OCI-LY7 (cell line): ENCODE measurements around the gene GTF2H1.

Experiments used
- CTCF ChIP-seq: fragments of 200-600 bp; sonication (generic); conservative IDR thresholded peaks from 2 replicates; pipeline ENCODE4 v1.5.1; 2014; ENCODE audit warnings: mild to moderate bottlenecking, antibody characterized with exemption, low read length, moderate library complexity, mixed read lengths
- EZH2phosphoT487 ChIP-seq: fragments of 200-600 bp; sonication (generic); IDR thresholded peaks from 2 replicates; pipeline ENCODE4 v1.6.1; 2018; ENCODE audit warnings: low read depth, borderline replicate concordance, mild to moderate bottlenecking, mixed run types, antibody characterized with exemption, low read length, moderate library complexity, mixed read lengths

GRCh38 chr11:18321969-18322711, at the start of gene GTF2H1, which contains the start of gene HPS5:
- no peak for TF ChIP-seq CTCF
- TF ChIP-seq EZH2phosphoT487, result no peak
